Keratinocyte (primary cell): ENCODE data around the gene LIN7A. TPM values are rescaled to one million over a fixed set of nuclear protein-coding genes. Genes with fewer than 3 reads are reported as not detected.

Source experiments
- DNase-seq: peaks from one replicate; pipeline ENCODE4 v3.0.0-alpha.2; 2011; ENCODE audit warnings: low read depth, missing footprints, low spot score
- FAIRE-seq: peaks from 2 replicates; lab custom pipeline; 2011; peaks lifted over from hg19 to GRCh38; lab: Jason Lieb, UNC
- H2AFZ ChIP-seq: 2 replicates; pipeline ENCODE4 v1.6.0; 2012; ENCODE audit warnings: low read length, control low read depth, inconsistent platforms; ENCODE audit not compliant: control insufficient read depth
- H3K27ac ChIP-seq: 2 replicates; pipeline ENCODE4 v1.5.1; 2011; ENCODE audit warnings: low read length; ENCODE audit not compliant: control insufficient read depth, insufficient read depth
- H3K27me3 ChIP-seq: 3 replicates; pipeline ENCODE4 v1.6.0; 2011; ENCODE audit warnings: low read length; ENCODE audit not compliant: control insufficient read depth, insufficient read depth; ENCODE audit errors: extremely low read depth
- H3K36me3 ChIP-seq, 2 experiments: 2 replicates in 1 of 2; 3 replicates in 1 of 2; pipeline ENCODE4 v1.5.1; 2011; ENCODE audit warnings: low read length in 2 of 2, mild to moderate bottlenecking in 1 of 2; ENCODE audit not compliant: control insufficient read depth in 2 of 2, insufficient read depth in 2 of 2; ENCODE audit errors: extremely low read depth in 1 of 2
- H3K4me1 ChIP-seq: 3 replicates; pipeline ENCODE4 v1.5.1; 2011; ENCODE audit warnings: low read length; ENCODE audit not compliant: control insufficient read depth, insufficient read depth; ENCODE audit errors: extremely low read depth
- H3K4me2 ChIP-seq: 3 replicates; pipeline ENCODE4 v1.6.0; 2011; ENCODE audit warnings: low read depth, low read length; ENCODE audit not compliant: control insufficient read depth, insufficient read depth; ENCODE audit errors: extremely low read depth
- H3K4me3 ChIP-seq, 3 experiments: fragments of 200-600 bp in 1 of 3; sonication (generic) in 1 of 3; 2 replicates in 2 of 3; 3 replicates in 1 of 3; pipeline ENCODE4 v1.5.1; 2011 to 2016; ENCODE audit warnings: low read length in 3 of 3, mild to moderate bottlenecking in 3 of 3, control low read depth in 2 of 3, inconsistent platforms in 1 of 3, low read depth in 1 of 3, mixed read lengths in 1 of 3, mixed run types in 1 of 3, moderate library complexity in 1 of 3; ENCODE audit not compliant: control insufficient read depth in 2 of 3, insufficient read depth in 2 of 3; ENCODE audit errors: extremely low read depth in 1 of 3
- H3K79me2 ChIP-seq: 2 replicates; pipeline ENCODE4 v1.6.0; 2012; ENCODE audit warnings: low read length; ENCODE audit not compliant: control insufficient read depth, insufficient read depth
- H3K9ac ChIP-seq: 3 replicates; pipeline ENCODE4 v1.6.0; 2011; ENCODE audit warnings: low read length; ENCODE audit not compliant: control insufficient read depth, insufficient read depth; ENCODE audit errors: extremely low read depth
- H3K9me1 ChIP-seq: 3 replicates; pipeline ENCODE4 v1.6.0; 2011; ENCODE audit warnings: low read length; ENCODE audit not compliant: control insufficient read depth, insufficient read depth; ENCODE audit errors: extremely low read depth
- H3K9me3 ChIP-seq: 2 replicates; pipeline ENCODE4 v1.5.1; 2012; ENCODE audit warnings: low read depth, low read length; ENCODE audit not compliant: control insufficient read depth
- H4K20me1 ChIP-seq: 3 replicates; pipeline ENCODE4 v1.6.0; 2011; ENCODE audit warnings: low read length; ENCODE audit not compliant: control insufficient read depth, insufficient read depth; ENCODE audit errors: extremely low read depth
- EZH2 ChIP-seq: IDR thresholded peaks from one replicate; pipeline ENCODE4 v1.6.1; 2012; ENCODE audit warnings: inconsistent platforms, mild to moderate bottlenecking, low read length, moderate library complexity
- dilution Hi-C: fragments of 300-500 bp; cut with MboI; formaldehyde crosslinking; loops from one replicate; pipeline ENCODE4 v1.7.0; 2020; ENCODE audit warnings: low sequenced_read_pairs; ENCODE audit not compliant: extremely low pct_ligation_motif_present
- polyA plus RNA-seq, 5 experiments: library from polyadenylated mRNA; depleted of rRNA in 3 of 5; stranded (reverse) in 3 of 5; stranded (forward) in 1 of 5; unstranded in 1 of 5; fragments of >200 nt; gene quantifications; 1 replicate in 1 of 5; 2 replicates in 3 of 5; 3 replicates in 1 of 5; pipeline versions ENCODE4 v1.2.1 to v1.2.3, GENCODE V29; 2011 to 2012; ENCODE audit warnings: missing spikeins in 2 of 5, low read depth in 1 of 5, low replicate concordance in 1 of 5
- TF ChIP-seq, protein P1 (sequence below), 3 experiments: IDR thresholded peaks in 1 of 3; conservative IDR thresholded peaks in 1 of 3; optimal IDR thresholded peaks in 1 of 3; 2 replicates in 2 of 3; 3 replicates in 1 of 3; pipeline versions ENCODE3 to v1.5.1; 2011; ENCODE audit warnings: low read length in 3 of 3, mild to moderate bottlenecking in 3 of 3, moderate library complexity in 2 of 3, control low read depth in 1 of 3, inconsistent platforms in 1 of 3; ENCODE audit not compliant: insufficient read depth in 2 of 3; ENCODE audit errors: extremely low read depth in 1 of 3

LIN7A gene
- polyA plus RNA-seq, 1 donor (not counting 4 experiments of a cell fraction or from before 2014, with no cell fraction given), result not detected

- FAIRE-seq (no peak), DNase-seq (no peak)
- dilution Hi-C loops, result no loop called here
- H3K9ac ChIP-seq, result no peak overlapping the region
- no peak for TF ChIP-seq EZH2
- TF ChIP-seq, protein P1, sequence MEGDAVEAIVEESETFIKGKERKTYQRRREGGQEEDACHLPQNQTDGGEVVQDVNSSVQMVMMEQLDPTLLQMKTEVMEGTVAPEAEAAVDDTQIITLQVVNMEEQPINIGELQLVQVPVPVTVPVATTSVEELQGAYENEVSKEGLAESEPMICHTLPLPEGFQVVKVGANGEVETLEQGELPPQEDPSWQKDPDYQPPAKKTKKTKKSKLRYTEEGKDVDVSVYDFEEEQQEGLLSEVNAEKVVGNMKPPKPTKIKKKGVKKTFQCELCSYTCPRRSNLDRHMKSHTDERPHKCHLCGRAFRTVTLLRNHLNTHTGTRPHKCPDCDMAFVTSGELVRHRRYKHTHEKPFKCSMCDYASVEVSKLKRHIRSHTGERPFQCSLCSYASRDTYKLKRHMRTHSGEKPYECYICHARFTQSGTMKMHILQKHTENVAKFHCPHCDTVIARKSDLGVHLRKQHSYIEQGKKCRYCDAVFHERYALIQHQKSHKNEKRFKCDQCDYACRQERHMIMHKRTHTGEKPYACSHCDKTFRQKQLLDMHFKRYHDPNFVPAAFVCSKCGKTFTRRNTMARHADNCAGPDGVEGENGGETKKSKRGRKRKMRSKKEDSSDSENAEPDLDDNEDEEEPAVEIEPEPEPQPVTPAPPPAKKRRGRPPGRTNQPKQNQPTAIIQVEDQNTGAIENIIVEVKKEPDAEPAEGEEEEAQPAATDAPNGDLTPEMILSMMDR (optimal IDR thresholded peaks at IDR 0.05 in 1 of 3, IDR thresholded peaks at IDR 0.05 in 1 of 3, conservative IDR thresholded peaks at IDR 0.05 in 1 of 3; ENCODE audit: extremely low read depth in 1 of 3, insufficient read depth in 2 of 3, low read length in 3 of 3), result no peak
- H3K4me2 ChIP-seq, result no peak overlapping the region
- H3K9me3 ChIP-seq, result no peaks in the 10 kb centered on the region
- H2AFZ ChIP-seq, result no peak overlapping the region
- no peaks in the 10 kb centered on the region for H3K36me3 ChIP-seq
- H3K79me2 ChIP-seq, result no peaks in the 10 kb centered on the region
- no peak overlapping the region for H3K4me3 ChIP-seq
- no peaks in the 10 kb centered on the region for H3K27me3 ChIP-seq
- H3K27ac ChIP-seq, result no peak overlapping the region
- H3K4me1 ChIP-seq, result no peaks in the 10 kb centered on the region
- H3K9me1 ChIP-seq, result no peaks in the 10 kb centered on the region
- no peaks in the 10 kb centered on the region for H4K20me1 ChIP-seq
Observed at GRCh38 chr12:80977346-80977745, 39.6 kb upstream of the LIN7A start.

DNA sequence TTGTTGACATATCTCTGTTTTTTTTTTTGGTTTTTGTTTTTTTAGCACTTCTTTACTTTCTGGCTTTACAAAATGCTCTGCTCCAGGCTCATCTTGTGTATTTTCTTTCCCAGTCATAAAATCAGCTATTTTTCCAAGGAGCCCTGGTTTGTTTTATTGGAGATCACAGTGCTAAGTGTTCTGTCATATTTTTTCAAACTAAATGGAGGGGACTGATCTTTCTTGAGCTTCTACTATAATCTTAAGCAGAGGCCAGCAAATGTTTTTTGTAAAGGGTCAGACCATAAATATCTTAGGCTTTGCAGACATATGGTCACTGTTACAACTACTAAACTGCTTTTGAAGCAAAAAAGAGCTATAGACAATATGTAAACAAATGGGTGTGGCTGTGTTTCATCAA is 30.6 kb upstream of the LIN7A start:
- Histone ChIP-seq H3K4me2 (no peak overlapping the region), H3K9me3 (no peaks in the 10 kb centered on the region), H3K79me2 (no peaks in the 10 kb centered on the region), H3K4me1 (no peaks in the 10 kb centered on the region), H3K36me3 (no peaks in the 10 kb centered on the region), H3K9ac (no peak overlapping the region), H4K20me1 (no peaks in the 10 kb centered on the region), H3K4me3 (no peak overlapping the region), H3K9me1 (no peaks in the 10 kb centered on the region), H2AFZ (no peak overlapping the region), H3K27ac (no peak overlapping the region), H3K27me3 (no peaks in the 10 kb centered on the region)
- FAIRE-seq (no peak), DNase-seq (no peak)
- dilution Hi-C loops, result no loop called here
- TF ChIP-seq EZH2, result no peak
- TF ChIP-seq, protein P1 (optimal IDR thresholded peaks at IDR 0.05 in 1 of 3, IDR thresholded peaks at IDR 0.05 in 1 of 3, conservative IDR thresholded peaks at IDR 0.05 in 1 of 3; ENCODE audit: extremely low read depth in 1 of 3, insufficient read depth in 2 of 3, low read length in 3 of 3), result no peak
